ENCODE data around the gene EPN2.

The EPN2 gene

GRCh38 chr17:19379361-19380065, 142.3 kb downstream of the EPN2 start:
- no peak for DNase-seq (ENCODE audit: extremely low read depth, low read depth)
- no peak for TF ChIP-seq CTCF (IDR thresholded peaks at IDR 0.05; ENCODE audit: low read depth, low read length, missing control alignments)
- peak overlapping the region; percentile 80 for H3K4me3 ChIP-seq (replicated peaks; ENCODE audit: low read depth, low read length)

- no peak for TF ChIP-seq CTCF (IDR thresholded peaks at IDR 0.05; ENCODE audit: low read depth, low read length, missing control alignments)
- H3K4me3 ChIP-seq (replicated peaks; ENCODE audit: low read depth, low read length) = no peak overlapping the region
- DNase-seq (ENCODE audit: extremely low read depth, low read depth) = no peak
These were observed 143.5 kb downstream of the EPN2 start for GRCh38 chr17:19380481-19381301.

- DNase-seq (ENCODE audit: extremely low read depth, low read depth) = no peak
- no peak for TF ChIP-seq CTCF (IDR thresholded peaks at IDR 0.05; ENCODE audit: low read depth, low read length, missing control alignments)
- no peak overlapping the region for H3K4me3 ChIP-seq (replicated peaks; ENCODE audit: low read depth, low read length)
These were observed 144.2 kb downstream of the EPN2 start for GRCh38 chr17:19381361-19381740.

GRCh38 chr17:19381741-19382444, 144.7 kb downstream of the EPN2 start:
- no peak overlapping the region for H3K4me3 ChIP-seq (replicated peaks; ENCODE audit: low read depth, low read length)
- DNase-seq (ENCODE audit: extremely low read depth, low read depth) = no peak
- no peak for TF ChIP-seq CTCF (IDR thresholded peaks at IDR 0.05; ENCODE audit: low read depth, low read length, missing control alignments)

GRCh38 chr17:19382531-19383444, 145.6 kb downstream of the EPN2 start:
- no peak overlapping the region for H3K4me3 ChIP-seq (replicated peaks; ENCODE audit: low read depth, low read length)
- no peak for DNase-seq (ENCODE audit: extremely low read depth, low read depth)
- TF ChIP-seq CTCF (IDR thresholded peaks at IDR 0.05; ENCODE audit: low read depth, low read length, missing control alignments) = no peak

All from HFF-Myc (cell line).